Measurements from ENCODE around the gene CYBA. TPM values are rescaled to one million over a fixed set of nuclear protein-coding genes. Genes with fewer than 3 reads are reported as not detected.

The CYBA gene
- total and polyA plus RNA-seq, 9 of the 15 experiments (the other 6 are each of a cell fraction or from before 2014, with no cell fraction given) = 0.34 to 683 (median 93.0) TPM

DNA sequence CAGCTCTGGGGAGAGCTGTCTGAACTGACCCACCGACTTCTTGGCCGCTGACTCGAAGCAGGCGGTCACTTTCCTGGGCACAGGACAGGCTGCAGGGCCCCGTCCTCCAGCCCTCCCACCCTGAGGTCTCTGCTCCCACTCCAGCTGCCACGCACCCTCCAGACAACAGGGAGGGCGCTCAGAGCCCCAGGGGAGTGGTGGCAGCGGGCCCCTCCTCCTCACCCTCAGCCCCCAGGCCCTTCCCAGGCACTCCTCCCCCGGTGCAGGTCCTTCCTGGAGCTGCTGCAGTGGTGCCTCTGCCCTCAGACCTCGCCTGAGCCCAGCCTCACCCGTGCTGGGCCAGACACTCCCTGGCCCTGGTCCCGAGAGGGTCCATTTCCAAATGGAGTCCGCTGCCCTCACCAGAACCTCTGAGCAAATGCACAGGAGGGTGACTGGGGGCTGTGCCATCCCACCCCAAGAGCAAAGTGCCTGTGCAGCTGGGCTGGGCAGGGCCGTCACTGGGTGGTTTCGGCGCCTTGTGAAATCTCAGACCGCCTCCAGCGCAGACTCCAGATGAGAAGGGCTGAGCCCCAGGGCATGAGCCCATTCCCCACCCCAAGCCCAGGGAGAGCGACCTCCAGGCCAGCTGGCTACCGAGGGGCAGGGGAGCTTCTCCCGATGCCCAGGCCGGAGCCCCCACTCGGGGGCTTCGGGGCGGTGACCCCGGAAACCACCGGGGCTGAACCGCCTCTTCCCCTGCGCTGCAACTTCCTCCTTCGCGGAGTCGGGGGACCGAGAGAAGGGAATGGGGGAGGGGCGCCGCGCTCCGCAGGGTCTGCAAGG is 717 bp downstream of the CYBA start (continued):
- TF ChIP-seq TOE1 (IDR thresholded peaks at IDR 0.05; ENCODE audit: borderline replicate concordance) = no peak
- TF ChIP-seq TOE1 (CRISPR knock-in tag; IDR thresholded peaks at IDR 0.05; ENCODE audit: borderline replicate concordance, low read depth) = peak; percentile 87; the same call in 1 of the 2 replicates
- TF ChIP-seq, protein P1, sequence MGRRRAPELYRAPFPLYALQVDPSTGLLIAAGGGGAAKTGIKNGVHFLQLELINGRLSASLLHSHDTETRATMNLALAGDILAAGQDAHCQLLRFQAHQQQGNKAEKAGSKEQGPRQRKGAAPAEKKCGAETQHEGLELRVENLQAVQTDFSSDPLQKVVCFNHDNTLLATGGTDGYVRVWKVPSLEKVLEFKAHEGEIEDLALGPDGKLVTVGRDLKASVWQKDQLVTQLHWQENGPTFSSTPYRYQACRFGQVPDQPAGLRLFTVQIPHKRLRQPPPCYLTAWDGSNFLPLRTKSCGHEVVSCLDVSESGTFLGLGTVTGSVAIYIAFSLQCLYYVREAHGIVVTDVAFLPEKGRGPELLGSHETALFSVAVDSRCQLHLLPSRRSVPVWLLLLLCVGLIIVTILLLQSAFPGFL (CRISPR knock-in tag; IDR thresholded peaks at IDR 0.05) = no peak
- no peak for TF ChIP-seq ATF1 (CRISPR knock-in tag; IDR thresholded peaks at IDR 0.05)
- TF ChIP-seq ATF1 (tag; IDR thresholded peaks at IDR 0.05) = no peak
- TF ChIP-seq TEAD1 (CRISPR knock-in tag; IDR thresholded peaks at IDR 0.05) = no peak
- TF ChIP-seq GTF2A2 (tag; IDR thresholded peaks at IDR 0.05) = no peak
- peak; percentile 59 for TF ChIP-seq ELF1 (tag; IDR thresholded peaks at IDR 0.05)
- no peak for TF ChIP-seq CAMTA2 (CRISPR knock-in tag; conservative IDR thresholded peaks at IDR 0.05)
- no peak for TF ChIP-seq TCFL5 (CRISPR knock-in tag; conservative IDR thresholded peaks at IDR 0.05)
- TF ChIP-seq ZNF212 (CRISPR knock-in tag; IDR thresholded peaks at IDR 0.05) = no peak
- no peak for TF ChIP-seq CHD2 (IDR thresholded peaks at IDR 0.05; ENCODE audit: low read depth, low read length)
- TF ChIP-seq FOS (IDR thresholded peaks at IDR 0.05; ENCODE audit: extremely low read depth, insufficient read length) = no peak
- no peak for TF ChIP-seq MED1 (CRISPR knock-in tag; IDR thresholded peaks at IDR 0.05; ENCODE audit: borderline replicate concordance)
- TF ChIP-seq SNIP1 (IDR thresholded peaks at IDR 0.05; ENCODE audit: low read depth) = no peak
- TF ChIP-seq, protein P2, sequence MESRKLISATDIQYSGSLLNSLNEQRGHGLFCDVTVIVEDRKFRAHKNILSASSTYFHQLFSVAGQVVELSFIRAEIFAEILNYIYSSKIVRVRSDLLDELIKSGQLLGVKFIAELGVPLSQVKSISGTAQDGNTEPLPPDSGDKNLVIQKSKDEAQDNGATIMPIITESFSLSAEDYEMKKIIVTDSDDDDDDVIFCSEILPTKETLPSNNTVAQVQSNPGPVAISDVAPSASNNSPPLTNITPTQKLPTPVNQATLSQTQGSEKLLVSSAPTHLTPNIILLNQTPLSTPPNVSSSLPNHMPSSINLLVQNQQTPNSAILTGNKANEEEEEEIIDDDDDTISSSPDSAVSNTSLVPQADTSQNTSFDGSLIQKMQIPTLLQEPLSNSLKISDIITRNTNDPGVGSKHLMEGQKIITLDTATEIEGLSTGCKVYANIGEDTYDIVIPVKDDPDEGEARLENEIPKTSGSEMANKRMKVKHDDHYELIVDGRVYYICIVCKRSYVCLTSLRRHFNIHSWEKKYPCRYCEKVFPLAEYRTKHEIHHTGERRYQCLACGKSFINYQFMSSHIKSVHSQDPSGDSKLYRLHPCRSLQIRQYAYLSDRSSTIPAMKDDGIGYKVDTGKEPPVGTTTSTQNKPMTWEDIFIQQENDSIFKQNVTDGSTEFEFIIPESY (CRISPR knock-in tag; IDR thresholded peaks at IDR 0.05) = no peak
- TF ChIP-seq, protein P3, sequence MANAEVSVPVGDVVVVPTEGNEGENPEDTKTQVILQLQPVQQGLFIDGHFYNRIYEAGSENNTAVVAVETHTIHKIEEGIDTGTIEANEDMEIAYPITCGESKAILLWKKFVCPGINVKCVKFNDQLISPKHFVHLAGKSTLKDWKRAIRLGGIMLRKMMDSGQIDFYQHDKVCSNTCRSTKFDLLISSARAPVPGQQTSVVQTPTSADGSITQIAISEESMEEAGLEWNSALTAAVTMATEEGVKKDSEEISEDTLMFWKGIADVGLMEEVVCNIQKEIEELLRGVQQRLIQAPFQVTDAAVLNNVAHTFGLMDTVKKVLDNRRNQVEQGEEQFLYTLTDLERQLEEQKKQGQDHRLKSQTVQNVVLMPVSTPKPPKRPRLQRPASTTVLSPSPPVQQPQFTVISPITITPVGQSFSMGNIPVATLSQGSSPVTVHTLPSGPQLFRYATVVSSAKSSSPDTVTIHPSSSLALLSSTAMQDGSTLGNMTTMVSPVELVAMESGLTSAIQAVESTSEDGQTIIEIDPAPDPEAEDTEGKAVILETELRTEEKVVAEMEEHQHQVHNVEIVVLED (CRISPR knock-in tag; IDR thresholded peaks at IDR 0.05) = peak; percentile 34; the same call in 1 of the 2 replicates
- TF ChIP-seq, protein P4, sequence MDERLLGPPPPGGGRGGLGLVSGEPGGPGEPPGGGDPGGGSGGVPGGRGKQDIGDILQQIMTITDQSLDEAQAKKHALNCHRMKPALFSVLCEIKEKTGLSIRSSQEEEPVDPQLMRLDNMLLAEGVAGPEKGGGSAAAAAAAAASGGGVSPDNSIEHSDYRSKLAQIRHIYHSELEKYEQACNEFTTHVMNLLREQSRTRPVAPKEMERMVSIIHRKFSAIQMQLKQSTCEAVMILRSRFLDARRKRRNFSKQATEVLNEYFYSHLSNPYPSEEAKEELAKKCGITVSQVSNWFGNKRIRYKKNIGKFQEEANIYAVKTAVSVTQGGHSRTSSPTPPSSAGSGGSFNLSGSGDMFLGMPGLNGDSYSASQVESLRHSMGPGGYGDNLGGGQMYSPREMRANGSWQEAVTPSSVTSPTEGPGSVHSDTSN (CRISPR knock-in tag; IDR thresholded peaks at IDR 0.05; ENCODE audit: low read depth) = no peak
- TF ChIP-seq, protein P4 (tag; conservative IDR thresholded peaks at IDR 0.05; ENCODE audit: low read depth) = no peak
- TF ChIP-seq, protein P5, sequence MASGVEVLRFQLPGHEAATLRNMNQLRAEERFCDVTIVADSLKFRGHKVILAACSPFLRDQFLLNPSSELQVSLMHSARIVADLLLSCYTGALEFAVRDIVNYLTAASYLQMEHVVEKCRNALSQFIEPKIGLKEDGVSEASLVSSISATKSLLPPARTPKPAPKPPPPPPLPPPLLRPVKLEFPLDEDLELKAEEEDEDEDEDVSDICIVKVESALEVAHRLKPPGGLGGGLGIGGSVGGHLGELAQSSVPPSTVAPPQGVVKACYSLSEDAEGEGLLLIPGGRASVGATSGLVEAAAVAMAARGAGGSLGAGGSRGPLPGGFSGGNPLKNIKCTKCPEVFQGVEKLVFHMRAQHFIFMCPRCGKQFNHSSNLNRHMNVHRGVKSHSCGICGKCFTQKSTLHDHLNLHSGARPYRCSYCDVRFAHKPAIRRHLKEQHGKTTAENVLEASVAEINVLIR (CRISPR knock-in tag; IDR thresholded peaks at IDR 0.05) = no peak
